Activated gamma-delta T cell (primary cell): ENCODE measurements around the gene SDF2L1.
"Not testable (repeated sequence)": the region's sequence is repeated elsewhere in the genome, so short reads cannot be mapped to it uniquely, and the experiment has no call there.

Experiments used
- DNase-seq: peaks from one replicate; lab custom pipeline; 2025; lab: John Stamatoyannopoulos, UW
- total RNA-seq, 2 donors: gene quantifications; one replicate each; lab custom pipeline; 2026; lab: John Stamatoyannopoulos, UW

The SDF2L1 gene
- 9.8 to 11.6 reads per million in 2 donors for total RNA-seq

GRCh38 chr22:21641789-21642583 is at the start of gene SDF2L1:
TSS of gene SDF2L1 (plus strand) at chr22:21642302. CDS start at chr22:21642337, 35 bp downstream.
- DNase-seq = peak; percentile 96

GRCh38 chr22:21592422-21592821 is 49.7 kb upstream of the SDF2L1 start:
- no peak for DNase-seq

GRCh38 chr22:21593406-21594232 is 48.5 kb upstream of the SDF2L1 start:
- no peak for DNase-seq

GRCh38 chr22:21594865-21595452 is 47.1 kb upstream of the SDF2L1 start:
- DNase-seq = no peak

GRCh38 chr22:21596356-21597135 is 45.6 kb upstream of the SDF2L1 start:
- not testable (repeated sequence) for DNase-seq

GRCh38 chr22:21598302-21598701 is 43.8 kb upstream of the SDF2L1 start:
- DNase-seq = no peak

- no peak for DNase-seq
These were observed 42.8 kb upstream of the SDF2L1 start for GRCh38 chr22:21599053-21599893.

GRCh38 chr22:21602579-21602978 is 39.5 kb upstream of the SDF2L1 start:
- no peak for DNase-seq

- DNase-seq = no peak
These were observed 38.1 kb upstream of the SDF2L1 start for GRCh38 chr22:21603973-21604372.

GRCh38 chr22:21605887-21606564 is 36.1 kb upstream of the SDF2L1 start:
- DNase-seq = no peak

- DNase-seq = no peak
These were observed 35.3 kb upstream of the SDF2L1 start for GRCh38 chr22:21606775-21607174.

GRCh38 chr22:21609556-21610157 is 32.4 kb upstream of the SDF2L1 start:
- DNase-seq = not testable (repeated sequence)

GRCh38 chr22:21611210-21611977 is 30.7 kb upstream of the SDF2L1 start:
- no peak for DNase-seq

GRCh38 chr22:21612858-21613257 is 29.2 kb upstream of the SDF2L1 start:
- DNase-seq = no peak

GRCh38 chr22:21613553-21614233 is 28.4 kb upstream of the SDF2L1 start:
- DNase-seq = no peak

GRCh38 chr22:21615731-21616130 is 26.4 kb upstream of the SDF2L1 start:
- no peak for DNase-seq

GRCh38 chr22:21617337-21617736 is 24.8 kb upstream of the SDF2L1 start:
- not testable (repeated sequence) for DNase-seq

GRCh38 chr22:21621025-21621424 is 21.1 kb upstream of the SDF2L1 start:
- no peak for DNase-seq
